PC-3 (cell line): ENCODE data around the gene RHBDD3. TPM values are rescaled to one million over a fixed set of nuclear protein-coding genes. Genes with fewer than 3 reads are reported as not detected.

Source experiments
- ATAC-seq: fragments of 200-7000 bp; cut with Tn5 transposase; 2 replicates; pipeline ENCODE4 v1.9.1; 2020; ENCODE audit warnings: mild to moderate bottlenecking, moderate library complexity
- BruUV-seq: library from RNA; stranded (reverse); fragments of 400-500 nt; replicated peaks from 2 replicates; lab custom pipeline; 2021; lab: Mats Ljungman, UMichigan
- CTCF ChIA-PET: fragments of 300-600 bp; sonication (Branson Sonifier 250); formaldehyde crosslinking; loops from one replicate; lab custom pipeline; 2022; ENCODE audit warnings: antibody characterized with exemption; lab: Charles Lee
- POLR2A ChIA-PET: fragments of 300-600 bp; sonication (Branson Sonifier 250); formaldehyde crosslinking; loops from one replicate; lab custom pipeline; 2022; ENCODE audit warnings: antibody characterized with exemption; ENCODE audit not compliant: unreplicated experiment; lab: Charles Lee
- DNase-seq: peaks from one replicate; pipeline ENCODE4 v3.0.0-alpha.2; 2015
- H2AFZ ChIP-seq: fragments of 300-600 bp; sonication (generic); 2 replicates; pipeline ENCODE4 v1.6.0; 2016; ENCODE audit warnings: antibody characterized with exemption, low read length
- H3F3A ChIP-seq: fragments of 300-600 bp; sonication (generic); one replicate; pipeline ENCODE4 v1.6.0; 2017; ENCODE audit warnings: antibody characterized with exemption, low read length, control low read depth, mild to moderate bottlenecking; ENCODE audit not compliant: unreplicated experiment
- H3K27ac ChIP-seq: fragments of 300-600 bp; sonication (generic); 2 replicates; pipeline ENCODE4 v1.5.1; 2016; ENCODE audit warnings: mild to moderate bottlenecking, low read length
- H3K27me3 ChIP-seq: fragments of 300-600 bp; sonication (generic); 2 replicates; pipeline ENCODE4 v1.6.1; 2016; ENCODE audit warnings: low read length, mixed read lengths
- H3K36me3 ChIP-seq: fragments of 300-600 bp; sonication (generic); 2 replicates; pipeline ENCODE4 v1.6.1; 2016; ENCODE audit warnings: low read depth, mixed run types, low read length, mixed read lengths
- H3K4me1 ChIP-seq: fragments of 300-600 bp; sonication (generic); 2 replicates; pipeline ENCODE4 v1.5.1; 2016; ENCODE audit warnings: low read length; ENCODE audit not compliant: insufficient read depth
- H3K4me2 ChIP-seq: fragments of 300-600 bp; sonication (generic); 2 replicates; pipeline ENCODE4 v1.6.0; 2016; ENCODE audit warnings: low read length
- H3K4me3 ChIP-seq: fragments of 300-600 bp; sonication (generic); 2 replicates; pipeline ENCODE4 v1.5.1; 2016; ENCODE audit warnings: mild to moderate bottlenecking, low read length, mixed read lengths
- H3K79me2 ChIP-seq: fragments of 300-600 bp; sonication (generic); 2 replicates; pipeline ENCODE4 v1.6.1; 2017; ENCODE audit warnings: low read length, mixed read lengths
- H3K9ac ChIP-seq: fragments of 300-600 bp; sonication (generic); 2 replicates; pipeline ENCODE4 v1.6.0; 2016; ENCODE audit warnings: mild to moderate bottlenecking, low read length
- H3K9me2 ChIP-seq: fragments of 300-600 bp; sonication (generic); replicated peaks from 2 replicates; pipeline ENCODE4 v1.6.1; 2016; ENCODE audit warnings: mixed run types, low read length, mixed read lengths
- H3K9me3 ChIP-seq: fragments of 300-600 bp; sonication (generic); 2 replicates; pipeline ENCODE4 v1.6.1; 2016; ENCODE audit warnings: low read length, mixed read lengths
- H4K20me1 ChIP-seq: fragments of 300-600 bp; sonication (generic); 2 replicates; pipeline ENCODE4 v1.6.1; 2016; ENCODE audit warnings: low read length, mixed read lengths
- CTCF ChIP-seq: fragments of 300-600 bp; sonication (generic); conservative IDR thresholded peaks from 2 replicates; pipeline ENCODE4 v1.5.1; 2017; ENCODE audit warnings: antibody characterized with exemption, low read depth, mild to moderate bottlenecking, low read length
- EZH2 ChIP-seq: fragments of 300-600 bp; sonication (generic); IDR thresholded peaks from one replicate; pipeline ENCODE4 v1.6.1; 2017; ENCODE audit warnings: antibody characterized with exemption, mild to moderate bottlenecking, low read length; ENCODE audit not compliant: unreplicated experiment
- EZH2phosphoT487 ChIP-seq: fragments of 300-600 bp; sonication (generic); IDR thresholded peaks from 2 replicates; pipeline ENCODE4 v1.6.1; 2018; ENCODE audit warnings: mild to moderate bottlenecking, antibody characterized with exemption, low read length, borderline replicate concordance
- intact Hi-C: fragments of 100-400 bp; cut with micrococcal nuclease; formaldehyde crosslinking; loops from 2 replicates; pipeline ENCODE4 v1.9.0; 2023
- total RNA-seq: library from RNA; depleted of rRNA; stranded (reverse); fragments of >200 nt; gene quantifications from 2 replicates; pipeline ENCODE4 v1.2.3, GENCODE V29; 2014

The RHBDD3 gene
- total RNA-seq, 1 experiment from 2014 or later, result 23.7 TPM

GRCh38 chr22:29290061-29290460 is 22.3 kb upstream of the RHBDD3 start:
- Histone ChIP-seq H3K27me3 (no peaks in the 10 kb centered on the region), H3K4me2 (no peak overlapping the region), H3K4me3 (no peak overlapping the region), H3K9me2 (no peaks in the 10 kb centered on the region), H3F3A (no peaks in the 10 kb centered on the region), H3K27ac (no peak overlapping the region), H2AFZ (no peak overlapping the region), H3K9me3 (no peaks in the 10 kb centered on the region), H3K4me1 (no peaks in the 10 kb centered on the region), H3K36me3 (peaks cover 84% of the 10 kb centered on the region), H4K20me1 (peaks cover 16% of the 10 kb centered on the region), H3K79me2 (peaks cover 25% of the 10 kb centered on the region), H3K9ac (no peak overlapping the region)
- ChIA-PET CTCF (no interaction called here), POLR2A (no interaction called here)
- ATAC-seq (no peak), DNase-seq (no peak)
- no peak for TF ChIP-seq EZH2
- TF ChIP-seq EZH2phosphoT487, result no peak
- TF ChIP-seq CTCF, result no peak
- intact Hi-C loops, result no loop called here
- no TSS peak for BruUV-seq

GRCh38 chr22:29288837-29289236 is 21.1 kb upstream of the RHBDD3 start:
- Histone ChIP-seq H4K20me1 (peaks cover 16% of the 10 kb centered on the region), H3K79me2 (peaks cover 34% of the 10 kb centered on the region), H3K9me3 (no peaks in the 10 kb centered on the region), H3K36me3 (peaks cover 82% of the 10 kb centered on the region), H2AFZ (no peak overlapping the region), H3K4me3 (no peak overlapping the region), H3F3A (no peaks in the 10 kb centered on the region), H3K27me3 (no peaks in the 10 kb centered on the region), H3K27ac (no peak overlapping the region), H3K4me1 (no peaks in the 10 kb centered on the region), H3K4me2 (no peak overlapping the region), H3K9ac (no peak overlapping the region), H3K9me2 (no peaks in the 10 kb centered on the region)
- TF ChIP-seq EZH2phosphoT487 (no peak), CTCF (no peak), EZH2 (no peak)
- ChIA-PET POLR2A (no interaction called here), CTCF (no interaction called here)
- no peak for DNase-seq
- intact Hi-C loops, result no loop called here
- ATAC-seq, result no peak
- TSS peak; percentile 5 for BruUV-seq

GRCh38 chr22:29284196-29284595 is 16.4 kb upstream of the RHBDD3 start:
- H3K36me3 ChIP-seq, result peaks cover 65% of the 10 kb centered on the region
- POLR2A ChIA-PET, result no interaction called here
- TF ChIP-seq EZH2, result no peak
- no peak for TF ChIP-seq EZH2phosphoT487
- H3K27ac ChIP-seq, result no peak overlapping the region
- no peaks in the 10 kb centered on the region for H3K4me1 ChIP-seq
- H3K9me2 ChIP-seq, result no peaks in the 10 kb centered on the region
- intact Hi-C loops, result no loop called here
- no peak overlapping the region for H3K9ac ChIP-seq
- peaks cover 18% of the 10 kb centered on the region for H4K20me1 ChIP-seq
- no peak overlapping the region for H3K4me2 ChIP-seq
- no peak overlapping the region for H3K4me3 ChIP-seq
- no peak overlapping the region for H2AFZ ChIP-seq
- H3K27me3 ChIP-seq, result no peaks in the 10 kb centered on the region
- ATAC-seq (no peak), DNase-seq (no peak)
- peaks cover 46% of the 10 kb centered on the region for H3K79me2 ChIP-seq
- H3K9me3 ChIP-seq, result no peaks in the 10 kb centered on the region
- no peaks in the 10 kb centered on the region for H3F3A ChIP-seq
- no TSS peak for BruUV-seq
- CTCF ChIA-PET, result no interaction called here
